ENCODE measurements around the gene ACTN1.

GRCh38 chr14:68888883-68889282 is 90.2 kb downstream of the ACTN1 start:
- TF ChIP-seq PAX5 (IDR thresholded peaks at IDR 0.05; ENCODE audit: insufficient read depth, low read length, severe bottlenecking) (no peak), POLR2AphosphoS5 (IDR thresholded peaks at IDR 0.05; ENCODE audit: low read depth, low read length) (no peak), POLR2A (IDR thresholded peaks at IDR 0.05; ENCODE audit: low read depth, low read length) (no peak)
